DND-41 (cell line): ENCODE measurements around the gene DKK1.

Experiments
- CTCF ChIP-seq: IDR thresholded peaks from 2 replicates; pipeline ENCODE4 v1.5.1; 2012; ENCODE audit warnings: borderline replicate concordance, low read length, moderate library complexity, mild to moderate bottlenecking; ENCODE audit not compliant: poor library complexity, severe bottlenecking; ENCODE audit errors: extremely low read depth
- EZH2 ChIP-seq: IDR thresholded peaks from 3 replicates; pipeline ENCODE4 v1.6.1; 2012; ENCODE audit warnings: borderline replicate concordance, low read depth, mild to moderate bottlenecking, moderate library complexity, low read length, inconsistent platforms; ENCODE audit not compliant: severe bottlenecking

- TF ChIP-seq CTCF (no peak), EZH2 (no peak)
Observed at GRCh38 chr10:52284416-52285013, 29.6 kb upstream of the DKK1 start.
